Esophagus muscularis mucosa (tissue), 3 donors: ENCODE data around the gene MARCHF2.

Source experiments
- CTCF ChIP-seq, 3 experiments: fragments of 200-600 bp in 2 of 3; fragments of 450-650 bp in 1 of 3; sonication (generic) in 2 of 3; IDR thresholded peaks; one replicate each; pipeline ENCODE4 v1.5.1; 2017 to 2019; ENCODE audit warnings: antibody characterized with exemption in 3 of 3, mild to moderate bottlenecking in 2 of 3, moderate library complexity in 1 of 3
- EP300 ChIP-seq: sonication (generic); formaldehyde crosslinking; IDR thresholded peaks from one replicate; pipeline ENCODE4 v1.6.1; 2017; ENCODE audit warnings: antibody characterized with exemption

GRCh38 chr19:8484331-8484894 lies 71.3 kb downstream of the MARCHF2 start:
- TF ChIP-seq CTCF (IDR thresholded peaks at IDR 0.05) (no peak), EP300 (no peak)
